GM21576 (cell line): ENCODE data around the gene SPACDR.
"Not testable (repeated sequence)": the region's sequence is repeated elsewhere in the genome, so short reads cannot be mapped to it uniquely, and the experiment has no call there.

Experiments
- ATAC-seq: cut with Tn5 transposase; IDR thresholded peaks from one replicate; pipeline ENCODE4 v1.9.1; 2021; ENCODE audit warnings: mild to moderate bottlenecking, moderate library complexity; ENCODE audit not compliant: unreplicated experiment

The SPACDR gene

DNA sequence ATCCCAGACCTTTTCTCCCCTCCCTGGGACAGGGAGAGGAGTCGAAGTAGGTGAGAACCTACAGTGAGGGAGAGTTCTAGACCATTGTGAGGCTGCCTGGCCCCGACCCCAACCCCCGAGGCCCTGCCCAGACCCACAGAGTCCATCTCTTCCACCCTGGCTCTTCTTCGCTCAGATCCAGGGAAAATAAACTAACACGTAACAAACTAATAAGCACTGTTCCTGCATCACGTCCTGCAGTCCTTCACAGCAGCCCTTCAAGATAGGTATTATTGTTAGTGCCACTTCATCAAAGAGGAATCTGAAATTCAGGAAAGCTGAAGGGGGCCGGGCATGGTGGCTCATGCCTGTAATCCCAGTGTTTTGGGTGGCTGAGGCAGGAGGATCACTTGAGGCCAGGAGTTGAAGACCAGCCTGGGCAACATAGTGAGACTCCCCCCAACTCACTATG is at the start of gene SPACDR:
Gene SPACDR (minus strand): TSS at position 51 of the 451 bp plus-strand sequence. CDS start 235 bp downstream, outside the sequence.
- ATAC-seq: no peak

- ATAC-seq: no peak
Measured at GRCh38 chr7:100513212-100513810, 49.3 kb upstream of the SPACDR start.

GRCh38 chr7:100510437-100511239 is 46.6 kb upstream of the SPACDR start:
- ATAC-seq: no peak

DNA sequence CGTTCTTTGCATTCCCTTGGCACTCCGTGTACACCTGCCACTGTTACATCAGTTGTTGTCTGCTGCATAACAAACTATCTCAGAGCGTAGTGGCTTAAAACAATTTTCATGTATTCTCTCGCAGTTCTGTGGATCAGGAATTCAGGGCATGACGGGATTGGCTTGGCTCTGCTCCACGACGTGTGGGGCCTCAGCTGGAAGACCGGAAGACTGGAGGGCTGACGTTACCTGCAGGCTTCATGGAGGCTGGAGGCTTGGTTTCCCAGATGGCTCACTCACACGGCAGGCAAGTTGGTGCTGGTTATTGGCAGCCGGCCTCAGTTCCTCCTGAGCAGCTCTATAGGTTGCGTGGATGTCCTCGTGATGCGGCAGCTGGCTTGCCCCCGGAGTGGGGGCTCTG is 45.2 kb upstream of the SPACDR start:
- ATAC-seq: no peak

GRCh38 chr7:100506356-100506923 is 42.4 kb upstream of the SPACDR start:
- no peak for ATAC-seq

DNA sequence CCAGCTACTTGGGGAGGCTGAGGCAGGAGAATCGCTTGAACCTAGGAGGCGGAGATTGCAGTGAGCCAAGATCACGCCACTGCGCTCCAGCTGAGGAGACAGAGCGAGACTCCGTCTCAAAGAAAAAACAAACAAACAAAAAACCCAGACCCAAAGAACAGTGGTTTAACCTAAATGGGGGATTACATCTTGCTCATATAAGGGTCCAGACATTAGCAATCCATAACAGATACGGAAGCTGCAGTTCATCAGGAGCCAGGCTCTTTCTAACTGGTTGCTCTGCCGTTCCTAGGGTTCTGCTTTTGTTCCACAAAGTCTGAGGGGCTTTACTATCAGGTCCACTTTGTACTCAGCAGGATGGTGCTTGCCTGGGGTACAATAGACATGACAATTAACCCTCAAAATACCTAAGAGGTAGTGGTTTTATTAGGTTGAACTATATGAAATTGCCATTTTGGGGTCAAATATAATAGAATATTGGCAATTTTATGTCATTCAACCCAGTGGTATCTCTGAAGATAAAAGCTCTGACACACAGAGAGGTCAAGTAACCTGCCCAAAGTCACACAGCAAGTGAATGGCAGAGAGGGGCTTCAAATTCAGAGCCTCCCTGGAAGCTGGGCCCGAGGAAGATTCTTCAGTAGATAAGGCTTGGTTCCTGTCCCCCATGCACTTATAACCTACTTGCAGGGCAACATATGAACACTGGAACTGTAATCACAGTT is 41.0 kb upstream of the SPACDR start:
- no peak for ATAC-seq

GRCh38 chr7:100504031-100504430 is 40.0 kb upstream of the SPACDR start:
- ATAC-seq: not testable (repeated sequence)

DNA sequence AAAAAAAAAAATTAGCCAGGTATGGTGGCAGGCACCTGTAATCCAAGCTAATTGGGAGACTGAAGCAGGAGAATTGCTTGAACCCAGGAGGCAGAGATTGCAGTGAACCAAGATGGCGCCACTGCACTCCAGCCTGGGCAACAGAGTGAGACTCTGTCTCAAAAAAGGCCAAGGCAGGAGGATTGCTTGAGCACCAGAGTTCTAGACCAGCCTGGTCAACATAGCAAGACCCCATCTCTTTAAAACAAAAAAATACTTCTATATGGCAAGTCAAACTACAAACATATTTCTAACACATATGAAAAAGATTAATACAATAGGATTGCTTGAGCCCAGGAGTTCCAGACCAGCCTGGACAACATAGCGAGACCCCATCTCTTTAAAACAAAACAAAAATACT is 36.7 kb upstream of the SPACDR start:
- not testable (repeated sequence) for ATAC-seq

DNA sequence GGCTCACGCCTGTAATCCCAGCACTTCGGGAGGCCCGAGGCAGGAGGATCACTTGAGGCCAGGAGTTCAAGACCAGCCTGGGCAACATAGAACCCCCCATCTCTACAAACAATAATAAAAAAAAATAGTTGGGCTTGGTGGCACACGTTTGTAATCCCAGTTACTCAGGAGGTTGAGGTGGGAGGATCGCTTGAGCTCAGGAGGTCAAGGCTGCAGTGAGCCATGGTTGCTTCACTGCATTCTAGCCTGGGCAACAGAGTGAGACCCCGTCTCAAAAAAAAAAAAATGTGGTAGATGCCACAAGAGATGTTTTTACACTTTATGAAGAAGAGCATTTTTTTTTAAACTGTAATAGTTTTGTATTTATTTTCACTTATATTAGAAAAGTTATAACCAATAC is 32.4 kb upstream of the SPACDR start:
- ATAC-seq: no peak

GRCh38 chr7:100493476-100494264 is 29.6 kb upstream of the SPACDR start:
- no peak for ATAC-seq

- ATAC-seq: no peak
Measured at GRCh38 chr7:100492738-100493475, 28.8 kb upstream of the SPACDR start.

- no peak for ATAC-seq
Measured at GRCh38 chr7:100491192-100491578, 27.1 kb upstream of the SPACDR start.

DNA sequence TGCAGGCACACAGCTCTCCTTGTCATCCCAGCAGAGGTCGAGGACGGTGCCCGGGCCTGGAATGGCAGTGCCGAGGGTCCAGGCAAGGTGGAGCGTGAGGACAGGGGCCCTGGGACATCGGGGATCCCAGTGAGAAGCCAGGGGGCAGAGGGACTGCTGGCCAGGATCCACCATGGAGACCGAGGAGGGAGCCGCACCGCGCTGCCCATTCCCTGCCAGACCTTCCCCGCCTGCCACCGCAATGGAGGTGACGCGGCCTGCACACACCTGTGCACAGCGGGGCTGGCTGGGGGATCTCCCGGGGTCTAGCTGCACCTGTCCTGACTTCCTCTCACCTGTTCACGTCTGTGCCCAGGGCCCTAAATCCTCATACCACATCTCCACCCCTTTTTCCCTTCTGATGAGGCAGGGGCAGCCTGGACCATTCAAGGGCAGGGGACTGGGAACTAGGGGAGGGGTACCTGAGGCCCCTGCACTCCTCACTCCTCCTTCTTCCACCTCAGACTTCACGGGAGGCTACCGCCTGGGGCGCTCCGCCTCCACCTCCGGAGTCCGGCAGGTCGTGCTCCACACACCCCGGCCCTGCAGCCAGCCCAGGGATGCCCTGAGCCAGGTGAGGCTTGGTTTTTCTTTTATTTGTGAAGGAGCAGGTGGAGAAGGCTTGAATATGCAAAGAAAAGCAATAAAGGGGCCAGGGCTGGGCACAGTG is 26.6 kb upstream of the SPACDR start:
- ATAC-seq: no peak

GRCh38 chr7:100489824-100490223 is 25.8 kb upstream of the SPACDR start:
- ATAC-seq: no peak

DNA sequence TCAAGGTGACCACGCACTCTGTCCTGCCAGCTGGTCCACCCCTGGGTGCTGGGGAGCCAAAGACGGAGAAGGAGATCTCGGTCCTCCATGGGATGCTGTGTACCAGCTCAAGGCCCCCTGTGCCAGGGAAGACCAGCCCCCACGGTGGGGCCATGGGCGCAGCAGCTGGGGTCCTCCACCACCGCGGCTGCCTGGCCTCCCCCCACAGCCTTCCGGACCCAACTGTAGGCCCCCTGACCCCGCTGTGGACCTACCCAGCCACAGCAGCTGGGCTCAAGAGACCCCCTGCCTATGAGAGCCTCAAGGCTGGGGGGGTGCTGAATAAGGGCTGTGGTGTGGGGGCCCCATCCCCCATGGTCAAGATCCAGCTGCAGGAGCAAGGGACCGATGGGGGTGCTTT is 25.1 kb upstream of the SPACDR start:
- ATAC-seq: no peak

DNA sequence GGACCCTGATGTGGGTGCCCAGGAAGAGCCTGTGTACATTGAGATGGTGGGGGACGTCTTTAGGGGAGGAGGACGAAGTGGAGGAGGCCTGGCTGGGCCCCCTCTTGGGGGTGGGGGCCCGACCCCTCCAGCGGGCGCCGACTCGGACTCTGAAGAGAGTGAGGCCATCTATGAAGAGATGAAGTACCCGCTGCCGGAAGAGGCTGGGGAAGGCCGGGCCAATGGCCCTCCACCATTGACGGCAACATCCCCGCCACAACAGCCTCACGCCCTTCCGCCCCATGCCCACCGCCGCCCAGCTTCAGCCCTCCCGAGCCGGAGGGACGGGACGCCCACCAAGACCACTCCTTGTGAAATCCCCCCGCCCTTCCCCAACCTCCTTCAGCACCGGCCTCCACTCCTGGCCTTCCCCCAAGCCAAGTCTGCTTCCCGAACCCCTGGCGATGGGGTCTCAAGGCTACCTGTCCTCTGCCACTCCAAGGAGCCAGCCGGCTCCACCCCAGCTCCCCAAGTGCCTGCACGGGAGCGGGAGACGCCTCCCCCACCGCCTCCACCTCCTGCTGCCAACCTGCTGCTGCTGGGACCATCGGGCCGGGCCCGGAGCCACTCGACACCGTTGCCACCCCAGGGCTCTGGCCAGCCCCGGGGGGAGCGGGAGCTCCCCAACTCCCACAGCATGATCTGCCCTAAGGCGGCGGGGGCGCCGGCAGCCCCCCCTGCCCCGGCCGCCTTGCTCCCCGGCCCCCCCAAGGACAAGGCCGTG is 24.5 kb upstream of the SPACDR start:
- ATAC-seq: no peak

GRCh38 chr7:100486753-100487446 is 22.8 kb upstream of the SPACDR start:
- no peak for ATAC-seq

- no peak for ATAC-seq
Measured at GRCh38 chr7:100486111-100486636, 22.1 kb upstream of the SPACDR start.
